Stimulated activated CD4-positive, alpha-beta T cell treated with anti-CD3 and anti-CD28 coated beads, Interleukin-4, amount 100 ng/mL, for 48 hours (primary cell): ENCODE data around the gene SERP2.
"Not testable (repeated sequence)": the region's sequence is repeated elsewhere in the genome, so short reads cannot be mapped to it uniquely, and the experiment has no call there.

Experiments used
- DNase-seq, 2 donors: peaks; one replicate each; pipeline ENCODE4 v3.0.0-alpha.2; 2020; ENCODE audit warnings: low read depth in 2 of 2

Gene SERP2

GRCh38 chr13:44373601-44374347 lies at the start of gene SERP2:
Gene SERP2 (plus strand): TSS chr13:44373824. CDS start chr13:44374026, 202 bp downstream.
- no peak for DNase-seq

- no peak for DNase-seq
Observed at GRCh38 chr13:44326961-44327360, 46.7 kb upstream of the SERP2 start.

GRCh38 chr13:44329041-44329440 lies 44.6 kb upstream of the SERP2 start:
- not testable (repeated sequence) for DNase-seq

GRCh38 chr13:44329909-44330545 lies 43.6 kb upstream of the SERP2 start:
- no peak for DNase-seq

- no peak for DNase-seq
Observed at GRCh38 chr13:44331446-44331845, 42.2 kb upstream of the SERP2 start.

GRCh38 chr13:44331912-44332851 lies 41.4 kb upstream of the SERP2 start:
- no peak for DNase-seq

- no peak for DNase-seq
Observed at GRCh38 chr13:44333950-44334655, 39.5 kb upstream of the SERP2 start.

- DNase-seq, result no peak
Observed at GRCh38 chr13:44334751-44335150, 38.9 kb upstream of the SERP2 start.

GRCh38 chr13:44336934-44337333 lies 36.7 kb upstream of the SERP2 start:
- no peak for DNase-seq

GRCh38 chr13:44337581-44337980 lies 36.0 kb upstream of the SERP2 start:
- DNase-seq, result no peak

GRCh38 chr13:44340508-44340907 lies 33.1 kb upstream of the SERP2 start:
- no peak for DNase-seq

- DNase-seq, result no peak
Observed at GRCh38 chr13:44342741-44343140, 30.9 kb upstream of the SERP2 start.

GRCh38 chr13:44346534-44346933 lies 27.1 kb upstream of the SERP2 start:
- DNase-seq, result no peak

- DNase-seq, result no peak
Observed at GRCh38 chr13:44347301-44347700, 26.3 kb upstream of the SERP2 start.

- no peak for DNase-seq
Observed at GRCh38 chr13:44347949-44348348, 25.7 kb upstream of the SERP2 start.

- no peak for DNase-seq
Observed at GRCh38 chr13:44350775-44351504, 22.7 kb upstream of the SERP2 start.

GRCh38 chr13:44351505-44351854 lies 22.1 kb upstream of the SERP2 start:
- no peak for DNase-seq

- no peak for DNase-seq
Observed at GRCh38 chr13:44352202-44352601, 21.4 kb upstream of the SERP2 start.

- no peak for DNase-seq
Observed at GRCh38 chr13:44352671-44353070, 21.0 kb upstream of the SERP2 start.

GRCh38 chr13:44354331-44354730 lies 19.3 kb upstream of the SERP2 start:
- no peak for DNase-seq

- no peak for DNase-seq
Observed at GRCh38 chr13:44354884-44355283, 18.7 kb upstream of the SERP2 start.
